Measurements from ENCODE around the gene SLC35F1.

DNA sequence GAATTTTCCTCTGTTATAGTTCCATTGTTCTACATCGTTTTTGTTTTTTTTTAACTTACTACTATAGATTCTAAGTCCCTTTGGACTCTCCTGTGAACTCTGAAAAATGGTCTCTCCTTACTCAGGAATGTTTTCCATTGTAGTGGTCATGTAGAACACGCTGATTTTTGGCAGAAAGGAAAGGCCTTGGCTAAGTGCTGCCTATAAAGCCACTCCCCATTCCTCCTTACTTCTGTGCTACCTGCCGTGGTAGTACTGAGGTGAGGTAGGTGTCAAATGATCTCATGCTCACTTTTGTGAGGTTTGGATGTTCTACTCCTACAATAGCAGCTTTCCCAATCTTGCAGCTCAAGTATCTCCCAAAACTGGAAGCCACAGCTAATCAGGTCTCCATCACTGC lies 270.7 kb downstream of the SLC35F1 start:
- TF ChIP-seq, protein P1, sequence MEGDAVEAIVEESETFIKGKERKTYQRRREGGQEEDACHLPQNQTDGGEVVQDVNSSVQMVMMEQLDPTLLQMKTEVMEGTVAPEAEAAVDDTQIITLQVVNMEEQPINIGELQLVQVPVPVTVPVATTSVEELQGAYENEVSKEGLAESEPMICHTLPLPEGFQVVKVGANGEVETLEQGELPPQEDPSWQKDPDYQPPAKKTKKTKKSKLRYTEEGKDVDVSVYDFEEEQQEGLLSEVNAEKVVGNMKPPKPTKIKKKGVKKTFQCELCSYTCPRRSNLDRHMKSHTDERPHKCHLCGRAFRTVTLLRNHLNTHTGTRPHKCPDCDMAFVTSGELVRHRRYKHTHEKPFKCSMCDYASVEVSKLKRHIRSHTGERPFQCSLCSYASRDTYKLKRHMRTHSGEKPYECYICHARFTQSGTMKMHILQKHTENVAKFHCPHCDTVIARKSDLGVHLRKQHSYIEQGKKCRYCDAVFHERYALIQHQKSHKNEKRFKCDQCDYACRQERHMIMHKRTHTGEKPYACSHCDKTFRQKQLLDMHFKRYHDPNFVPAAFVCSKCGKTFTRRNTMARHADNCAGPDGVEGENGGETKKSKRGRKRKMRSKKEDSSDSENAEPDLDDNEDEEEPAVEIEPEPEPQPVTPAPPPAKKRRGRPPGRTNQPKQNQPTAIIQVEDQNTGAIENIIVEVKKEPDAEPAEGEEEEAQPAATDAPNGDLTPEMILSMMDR (IDR thresholded peaks at IDR 0.05; ENCODE audit: low read depth, low read length), result no peak
- TF ChIP-seq EZH2phosphoT487 (IDR thresholded peaks at IDR 0.05; ENCODE audit: low read depth), result no peak
